NCI-H748 treated with DMSO at 0.1 percent for 48 hours (cell line): Measurements from ENCODE around the gene NTRK1.
"Not testable (repeated sequence)": the region's sequence is repeated elsewhere in the genome, so short reads cannot be mapped to it uniquely, and the experiment has no call there.

Experiments
- DNase-seq: peaks from one replicate; lab custom pipeline; 2025; lab: John Stamatoyannopoulos, UW

The NTRK1 gene

DNA sequence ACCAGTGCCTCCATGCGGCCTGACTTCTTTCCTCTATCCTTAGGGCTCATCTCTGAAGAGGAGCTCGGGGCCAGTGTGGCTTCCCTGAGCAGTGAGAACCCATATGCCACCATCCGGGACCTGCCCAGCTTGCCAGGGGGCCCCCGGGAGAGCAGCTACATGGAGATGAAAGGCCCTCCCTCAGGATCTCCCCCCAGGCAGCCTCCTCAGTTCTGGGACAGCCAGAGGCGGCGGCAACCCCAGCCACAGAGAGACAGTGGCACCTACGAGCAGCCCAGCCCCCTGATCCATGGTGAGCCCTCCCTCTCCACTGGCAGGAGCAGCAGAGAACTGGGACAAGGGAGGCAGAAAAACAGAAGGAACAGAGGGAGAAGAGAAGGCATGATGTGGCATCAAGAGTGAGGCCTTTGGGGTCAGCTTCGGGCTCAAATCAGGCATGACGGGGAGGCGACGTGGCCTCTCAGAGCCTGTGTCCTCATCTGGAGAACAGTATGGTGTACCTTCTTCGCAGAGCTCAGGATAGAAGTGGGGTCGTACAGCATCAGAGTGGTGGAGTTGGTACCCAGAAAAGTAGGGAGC is 53.2 kb downstream of the NTRK1 start:
- no peak for DNase-seq

DNA sequence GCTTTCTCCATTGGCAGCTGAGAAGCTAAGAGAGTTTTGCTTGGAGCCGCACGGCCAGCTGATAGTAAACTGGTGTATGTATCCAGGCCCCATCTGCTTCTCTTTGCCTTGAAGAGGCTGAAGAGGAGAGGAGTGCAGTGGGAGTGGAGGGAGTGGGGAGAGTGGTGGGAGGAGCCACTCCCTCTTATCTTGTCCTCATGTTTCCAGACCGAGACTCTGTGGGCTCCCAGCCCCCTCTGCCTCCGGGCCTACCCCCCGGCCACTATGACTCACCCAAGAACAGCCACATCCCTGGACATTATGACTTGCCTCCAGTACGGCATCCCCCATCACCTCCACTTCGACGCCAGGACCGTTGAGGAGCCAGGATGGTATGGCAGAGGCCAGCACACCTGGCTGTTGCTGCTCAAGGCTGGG is 53.8 kb downstream of the NTRK1 start:
- no peak for DNase-seq

DNA sequence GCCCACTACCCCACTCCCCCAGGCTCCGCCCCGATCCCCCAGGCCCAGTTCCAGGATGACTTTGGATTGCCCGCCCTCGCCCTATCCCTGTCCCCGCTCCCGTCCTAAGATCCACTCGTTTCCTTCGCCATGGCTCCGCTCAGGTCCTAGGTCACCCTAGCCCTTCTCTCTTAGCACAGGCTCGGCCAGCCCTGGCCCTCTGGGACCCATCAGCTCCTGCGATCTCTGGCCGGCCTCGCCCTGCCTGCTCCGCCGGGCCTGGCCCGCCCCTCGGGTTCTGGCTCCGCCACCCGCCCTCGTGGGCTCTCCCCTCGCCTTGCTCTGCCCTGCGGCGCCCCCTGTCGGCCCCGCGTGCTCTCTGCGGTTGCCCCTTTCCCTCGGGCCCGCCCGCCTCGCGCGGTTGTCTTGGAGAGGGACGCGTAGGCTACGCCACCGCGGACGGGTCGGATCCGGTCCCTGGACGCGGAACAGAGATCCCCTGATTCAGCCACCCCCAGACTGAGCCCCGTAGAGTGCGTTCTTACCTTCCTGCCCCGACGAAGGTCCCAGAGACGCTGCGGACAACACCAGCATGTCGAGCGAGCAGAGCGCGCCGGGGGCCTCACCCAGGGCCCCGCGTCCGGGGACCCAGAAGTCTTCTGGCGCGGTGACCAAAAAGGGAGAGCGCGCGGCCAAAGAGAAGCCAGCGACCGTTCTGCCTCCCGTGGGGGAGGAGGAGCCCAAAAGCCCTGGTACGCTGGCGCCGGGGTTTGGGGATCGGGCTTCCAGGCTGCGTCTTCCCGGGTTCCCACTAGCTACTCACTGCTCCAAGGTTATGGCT is 59.8 kb downstream of the NTRK1 start, which contains the start of gene LRRC71:
TSS of gene LRRC71 (plus strand) at position 400 of the 820 bp plus-strand sequence. CDS start at position 572, 172 bp downstream.
- no peak for DNase-seq

DNA sequence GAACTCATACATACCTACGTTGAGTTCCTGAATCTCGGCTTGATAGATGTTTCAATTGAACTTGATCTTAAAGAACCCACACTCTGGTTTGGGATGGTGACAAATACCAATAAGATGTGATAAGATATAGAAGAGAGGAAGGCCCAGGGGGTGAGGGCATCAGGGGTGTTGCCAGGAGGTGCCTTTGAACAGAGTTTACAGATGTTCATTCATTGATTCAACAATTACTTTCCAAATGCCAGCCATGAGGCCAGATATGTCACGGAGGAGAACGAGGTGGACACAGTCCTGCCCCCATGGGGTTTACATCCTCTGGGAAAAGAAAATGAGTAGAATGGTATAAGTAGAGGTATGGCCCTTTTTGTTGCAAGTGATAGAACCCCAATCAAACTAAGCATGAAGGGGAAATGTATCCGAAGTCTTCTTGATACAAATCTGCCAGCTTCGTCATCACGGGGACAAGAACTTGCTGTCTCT is 60.4 kb downstream of the NTRK1 start:
- no peak for DNase-seq

DNA sequence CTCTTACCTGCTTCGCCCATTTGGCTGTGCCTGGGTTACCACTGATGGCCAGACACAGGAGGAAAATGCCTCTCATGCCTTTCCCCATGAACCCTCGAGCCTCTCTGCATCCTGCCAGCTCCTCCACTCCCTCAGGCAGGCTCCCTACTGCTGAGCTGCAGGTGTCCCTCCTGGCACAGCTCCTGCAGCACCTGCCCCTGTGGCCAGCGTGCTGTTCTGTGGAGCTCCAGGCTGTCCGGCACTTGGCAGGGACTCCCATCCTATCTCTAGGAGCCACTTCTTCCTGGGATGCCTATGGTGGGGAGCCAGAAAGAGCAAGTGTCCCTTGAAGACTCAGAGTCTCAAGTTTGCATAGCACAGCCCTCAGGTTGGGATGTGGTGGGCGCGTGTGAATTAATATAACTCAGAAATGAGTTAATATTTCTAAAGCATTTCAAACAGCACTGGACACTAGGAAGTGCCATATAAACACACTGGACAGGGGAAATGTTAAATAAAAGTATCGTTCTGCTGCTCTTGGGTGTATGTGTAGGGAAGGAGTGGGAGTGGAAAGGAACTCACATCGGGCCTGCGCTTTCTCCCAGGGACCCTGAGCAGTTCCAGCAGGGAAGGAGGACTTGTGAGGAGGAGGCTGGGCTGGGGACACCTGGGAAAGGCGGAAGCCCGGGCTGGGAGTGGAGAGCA is 62.5 kb downstream of the NTRK1 start:
- no peak for DNase-seq

DNA sequence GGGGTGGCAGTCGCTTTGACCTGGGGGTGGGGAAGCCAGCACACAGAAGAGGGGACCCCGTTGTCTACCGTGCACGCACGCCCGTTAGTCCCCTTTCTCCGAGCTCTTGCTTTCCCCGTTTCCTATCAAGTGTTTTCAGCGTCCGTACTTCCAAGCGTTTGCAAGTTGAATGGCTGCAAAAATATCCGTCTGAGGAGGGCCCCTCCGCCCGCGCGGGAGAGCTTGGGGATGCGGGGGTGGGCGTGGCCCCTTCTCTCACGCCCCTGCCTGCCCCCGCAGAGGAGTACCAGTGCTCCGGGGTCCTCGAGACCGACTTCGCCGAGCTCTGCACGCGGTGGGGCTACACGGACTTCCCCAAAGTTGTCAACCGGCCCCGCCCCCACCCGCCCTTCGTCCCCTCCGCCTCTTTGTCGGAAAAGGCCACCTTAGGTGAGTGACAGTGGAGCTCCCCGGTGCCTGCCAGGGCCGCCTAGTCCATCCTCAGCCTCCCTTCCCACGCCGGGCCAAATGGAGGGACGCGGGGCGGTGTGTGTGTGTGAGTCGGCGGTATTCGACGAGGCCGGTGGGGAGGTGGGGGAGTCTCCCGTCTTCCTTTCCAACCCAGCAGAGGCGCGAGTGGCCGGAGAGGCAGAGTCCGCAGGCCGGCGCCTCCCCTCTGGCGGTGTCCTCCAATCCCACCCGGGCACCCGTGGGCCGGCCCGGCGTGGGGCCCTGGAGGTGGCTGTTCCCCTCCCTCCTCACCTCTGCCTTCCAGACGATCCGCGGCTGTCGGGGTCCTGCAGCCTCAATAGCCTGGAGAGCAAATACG is 63.2 kb downstream of the NTRK1 start:
- DNase-seq = no peak

DNA sequence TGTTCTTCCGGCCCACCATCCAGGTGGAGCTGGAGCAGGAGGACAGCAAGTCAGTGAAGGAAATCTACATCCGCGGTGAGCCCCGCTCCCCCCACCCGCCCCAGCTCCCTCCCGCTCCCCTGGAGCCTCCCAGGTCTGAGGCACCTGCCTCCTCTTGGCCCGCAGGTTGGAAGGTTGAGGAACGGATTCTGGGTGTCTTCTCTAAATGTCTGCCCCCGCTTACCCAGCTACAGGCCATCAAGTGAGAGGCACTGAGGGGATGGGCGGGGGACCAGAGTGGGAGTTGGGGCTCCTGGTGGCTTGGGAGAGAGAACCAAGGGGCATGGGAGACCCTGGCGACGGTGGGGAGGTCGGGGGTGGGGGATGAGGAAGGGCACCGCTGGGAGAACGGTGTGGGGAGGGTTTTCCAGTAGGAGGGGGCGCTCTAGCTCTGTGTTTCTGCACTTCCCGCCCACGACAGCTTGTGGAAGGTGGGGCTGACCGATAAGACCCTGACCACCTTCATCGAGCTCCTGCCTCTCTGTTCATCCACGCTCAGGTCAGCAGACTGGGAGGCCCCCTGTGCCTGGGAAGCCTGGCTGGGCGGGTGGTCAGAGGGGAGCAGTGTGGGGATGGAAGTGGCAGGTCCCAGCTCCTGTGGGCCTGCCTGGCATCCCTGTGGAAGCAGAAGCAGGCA is 64.0 kb downstream of the NTRK1 start:
- no peak for DNase-seq

DNA sequence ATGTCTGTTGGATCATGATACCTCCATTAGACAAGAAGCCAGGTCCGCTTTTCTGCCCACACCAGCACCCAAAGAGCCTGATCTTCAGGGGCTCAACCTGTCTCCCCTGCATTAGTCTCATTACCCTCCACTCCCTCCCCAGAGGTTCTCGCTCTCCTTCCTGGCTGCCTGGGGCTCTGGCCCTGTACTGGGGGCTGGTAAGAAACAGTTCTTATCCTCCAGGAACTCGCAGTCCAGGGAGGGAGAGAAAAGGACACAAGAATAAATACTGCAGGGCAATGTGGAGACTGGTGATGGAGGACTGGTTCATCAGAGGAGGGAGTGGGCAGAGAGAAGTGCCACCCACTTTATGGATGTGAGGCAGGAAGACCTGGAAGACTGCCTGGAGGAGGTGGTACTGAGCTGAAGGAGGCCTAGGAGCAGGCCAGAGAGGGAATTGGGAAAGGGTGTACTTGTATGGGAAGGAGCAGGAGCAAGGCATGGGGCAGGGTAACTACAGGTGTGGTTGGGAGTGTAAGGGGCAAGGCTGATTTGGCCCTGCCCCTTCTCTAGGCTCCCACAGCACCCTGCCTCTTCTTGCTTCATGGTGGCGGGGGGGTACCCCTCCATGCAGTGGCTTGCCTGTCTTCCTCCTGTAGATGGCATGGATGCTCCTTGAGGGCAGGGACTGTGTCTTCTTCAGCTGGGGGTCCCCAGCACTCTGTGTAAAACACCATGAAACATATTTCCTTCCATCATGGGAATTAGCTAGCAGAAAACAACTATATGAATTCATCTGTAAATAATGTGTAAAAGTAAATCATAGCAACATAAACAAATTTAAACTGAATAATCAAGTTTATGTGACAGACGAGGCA is 64.7 kb downstream of the NTRK1 start:
- no peak for DNase-seq

DNA sequence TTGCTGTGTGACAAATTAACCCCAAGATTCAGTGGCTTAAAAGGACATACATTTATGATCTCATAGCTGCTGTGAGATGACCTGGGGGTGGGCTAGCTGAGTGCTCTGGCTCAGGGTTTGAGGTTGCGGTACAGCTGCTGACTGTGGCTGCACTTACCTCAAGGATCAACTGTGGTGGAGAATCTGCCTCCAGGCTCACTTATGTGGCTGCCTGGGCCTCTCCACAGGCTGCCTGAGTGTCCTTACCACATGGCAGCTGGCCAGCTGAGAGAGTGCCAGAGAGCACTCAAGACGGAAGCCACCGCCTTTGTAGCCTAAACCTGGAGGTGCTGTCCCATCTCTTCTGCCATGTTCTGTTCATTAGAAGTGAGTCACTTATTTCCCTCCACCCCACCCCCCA is 65.5 kb downstream of the NTRK1 start:
- no peak for DNase-seq

DNA sequence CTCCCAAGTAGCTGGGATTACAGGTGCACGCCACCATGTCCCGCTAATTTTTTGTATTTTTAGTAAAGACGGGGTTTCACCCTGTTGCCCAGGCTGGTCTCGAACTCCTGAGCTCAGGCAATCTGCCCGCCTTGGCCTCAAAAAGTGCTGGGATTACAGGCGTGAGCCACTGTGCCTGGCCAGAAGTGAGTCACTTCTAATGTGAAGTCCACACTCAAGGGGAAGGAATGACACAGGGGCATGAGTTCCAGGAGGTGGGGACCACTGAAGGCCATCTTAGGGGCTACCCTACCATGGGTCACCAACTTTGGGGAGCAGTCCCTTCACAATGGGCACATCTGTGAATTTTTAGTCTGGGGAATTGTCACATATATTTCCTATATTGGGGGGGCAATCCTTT is 66.0 kb downstream of the NTRK1 start:
- DNase-seq = not testable (repeated sequence)

DNA sequence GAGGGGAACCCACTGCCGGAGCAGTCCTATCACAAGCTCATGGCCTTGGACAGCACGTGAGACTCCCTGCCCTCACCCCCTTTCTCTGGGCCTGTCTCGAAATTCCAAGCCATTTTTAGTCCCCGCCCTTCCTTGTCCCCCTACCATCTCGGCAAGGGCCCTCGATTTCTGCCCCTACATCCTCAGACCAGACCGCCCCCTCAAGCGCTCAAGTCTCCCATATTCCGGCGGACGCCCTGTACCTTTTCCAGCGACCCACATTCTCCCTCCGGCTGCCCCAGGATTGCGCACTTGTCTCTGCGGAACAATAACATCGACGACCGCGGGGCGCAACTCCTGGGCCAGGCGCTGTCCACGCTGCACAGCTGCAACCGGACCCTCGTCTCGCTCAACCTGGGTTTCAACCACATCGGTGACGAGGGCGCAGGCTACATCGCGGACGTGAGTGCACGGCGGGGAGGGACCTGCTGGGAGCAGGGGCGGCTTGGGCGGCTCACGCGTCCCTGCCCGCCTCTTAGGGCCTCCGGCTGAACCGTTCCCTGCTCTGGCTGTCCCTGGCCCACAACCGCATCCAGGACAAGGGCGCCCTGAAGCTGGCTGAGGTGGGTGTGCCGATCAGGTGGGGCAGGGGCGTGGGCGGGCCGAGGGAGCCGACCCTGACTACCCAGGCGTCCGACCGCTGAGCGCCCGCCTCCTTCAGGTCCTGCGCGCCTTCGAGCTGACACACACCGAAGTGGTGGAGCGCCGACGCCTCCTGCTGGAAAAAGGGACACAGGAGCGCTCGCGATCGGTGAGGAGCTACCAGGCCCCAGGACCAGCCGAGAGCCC is 66.8 kb downstream of the NTRK1 start:
- peak; percentile 43 for DNase-seq

DNA sequence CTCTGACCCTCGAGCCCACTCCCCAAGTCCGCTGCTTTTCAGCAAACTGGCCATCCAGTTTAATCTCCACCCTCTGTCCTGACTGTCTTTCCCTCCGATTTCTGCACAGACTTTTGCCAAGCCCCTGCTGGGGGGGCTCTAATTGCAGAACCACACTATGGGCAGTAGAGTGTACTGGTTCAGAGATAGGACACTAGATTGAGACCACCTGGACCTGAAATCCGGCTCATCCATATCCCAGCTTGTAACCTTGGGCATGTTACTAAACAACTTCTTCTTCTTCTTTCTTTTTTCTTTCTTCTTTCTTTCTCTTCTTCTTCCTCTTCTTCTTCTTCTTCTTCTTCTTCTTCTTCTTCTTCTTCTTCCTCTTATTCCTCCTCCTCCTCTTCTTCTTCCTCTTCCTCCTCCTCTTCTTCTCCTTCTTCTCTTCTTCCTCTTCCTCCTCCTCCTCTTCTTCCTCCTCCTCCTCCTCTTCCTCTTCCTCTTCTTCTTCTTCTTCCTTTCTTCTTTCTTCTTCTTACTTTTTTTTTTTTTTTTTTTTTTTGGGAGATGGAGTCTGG is 67.5 kb downstream of the NTRK1 start:
- DNase-seq = no peak

DNA sequence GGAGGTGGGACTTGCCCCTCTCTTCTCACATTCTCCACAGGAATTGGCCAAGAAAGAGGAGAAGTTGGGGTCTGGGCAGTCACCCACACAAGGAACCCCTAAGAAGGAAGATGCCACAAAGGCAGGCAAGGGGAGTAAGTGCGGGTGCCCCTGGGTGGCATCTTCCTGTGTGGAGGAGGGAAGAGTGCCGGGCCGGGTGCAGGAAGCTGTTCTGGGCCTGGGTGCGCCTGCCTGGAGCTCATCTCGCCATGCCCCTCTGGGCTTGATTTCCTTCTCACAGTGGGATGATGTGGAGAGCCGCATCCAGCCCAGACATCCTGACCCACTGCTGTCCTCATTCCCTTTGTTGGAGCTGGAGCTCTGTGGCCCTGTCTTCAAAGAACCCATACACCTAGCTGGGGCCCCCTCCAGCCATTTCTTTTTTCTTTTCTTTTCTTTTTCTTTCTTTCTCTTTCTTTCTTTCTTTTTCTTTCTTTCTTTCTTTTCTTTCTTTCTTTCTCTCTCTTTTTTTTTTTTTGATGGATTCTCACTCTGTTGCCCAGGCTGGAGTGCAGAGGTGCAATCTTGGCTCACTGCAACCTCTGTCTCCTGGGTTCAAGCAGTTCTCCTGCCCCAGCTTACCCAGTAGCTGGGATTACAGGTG is 69.1 kb downstream of the NTRK1 start:
- DNase-seq = no peak

DNA sequence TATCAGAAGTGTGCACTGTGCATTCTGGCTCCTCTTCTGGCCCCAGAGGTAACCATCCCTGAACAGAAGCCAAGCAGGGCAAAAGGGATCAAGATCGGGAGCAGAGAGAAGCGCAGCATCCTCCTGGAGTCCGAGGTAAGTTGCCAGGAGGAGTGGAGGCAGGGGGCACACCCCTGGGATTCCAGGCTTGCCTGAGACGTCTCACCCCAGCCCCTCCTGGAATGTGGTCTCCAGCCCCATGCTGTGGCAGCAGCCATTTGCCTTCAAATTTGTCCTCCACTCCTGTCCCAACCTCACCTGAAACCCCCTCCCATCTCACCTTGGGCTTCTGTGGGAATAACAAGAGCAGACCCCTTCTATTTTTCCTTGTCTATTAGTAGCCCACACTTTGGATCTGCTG is 69.8 kb downstream of the NTRK1 start:
- DNase-seq = no peak
